Activated T-cell treated with anti-CD3 and anti-CD28 coated beads for 48 hours (primary cell): ENCODE results near the gene C5orf15.

Source experiments
- DNase-seq: peaks from one replicate; pipeline ENCODE4 v3.0.0-alpha.2; 2020; ENCODE audit warnings: low read depth

Gene C5orf15

DNA sequence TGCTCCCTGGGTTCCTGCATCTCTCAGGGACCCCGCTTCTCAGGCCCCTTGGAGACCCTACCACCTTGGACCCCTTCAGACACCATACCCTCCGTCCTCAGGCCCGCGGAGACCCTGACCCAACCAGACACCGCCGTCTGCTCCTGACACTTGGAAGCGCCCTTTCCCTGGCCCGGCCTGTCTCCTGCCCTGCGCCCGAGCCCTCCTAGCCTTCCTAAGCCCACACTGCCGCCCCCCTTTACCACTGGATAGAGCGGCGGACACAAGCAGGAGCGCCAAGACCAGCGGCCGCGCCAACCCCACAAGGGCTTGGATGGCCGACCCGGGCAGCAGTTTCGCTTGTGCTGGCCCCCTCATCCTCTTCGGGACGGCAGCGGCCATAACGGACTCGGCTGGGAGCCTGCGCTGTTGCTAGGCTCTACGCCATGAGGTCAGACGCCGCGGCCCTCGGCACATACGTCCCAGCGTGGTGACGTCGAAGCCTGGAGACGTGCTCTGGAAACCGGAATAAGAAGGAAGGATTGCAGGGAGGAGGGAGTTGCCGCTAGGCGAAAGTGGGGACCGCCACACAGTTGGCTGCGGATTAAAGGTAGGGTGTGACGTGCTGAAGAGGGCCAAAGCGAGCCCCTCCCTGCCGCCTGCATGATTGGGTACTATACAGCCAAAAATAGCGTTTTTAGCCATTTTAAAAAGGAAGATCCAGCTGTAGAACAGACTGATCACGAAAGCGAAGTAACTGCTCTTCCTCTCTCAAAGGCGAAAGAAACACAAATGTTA, at the start of gene C5orf15:
TSS of gene C5orf15 (minus strand) at position 422 of the 777 bp plus-strand sequence. CDS start at position 381, 41 bp downstream.
- DNase-seq, result peak; percentile 90

DNA sequence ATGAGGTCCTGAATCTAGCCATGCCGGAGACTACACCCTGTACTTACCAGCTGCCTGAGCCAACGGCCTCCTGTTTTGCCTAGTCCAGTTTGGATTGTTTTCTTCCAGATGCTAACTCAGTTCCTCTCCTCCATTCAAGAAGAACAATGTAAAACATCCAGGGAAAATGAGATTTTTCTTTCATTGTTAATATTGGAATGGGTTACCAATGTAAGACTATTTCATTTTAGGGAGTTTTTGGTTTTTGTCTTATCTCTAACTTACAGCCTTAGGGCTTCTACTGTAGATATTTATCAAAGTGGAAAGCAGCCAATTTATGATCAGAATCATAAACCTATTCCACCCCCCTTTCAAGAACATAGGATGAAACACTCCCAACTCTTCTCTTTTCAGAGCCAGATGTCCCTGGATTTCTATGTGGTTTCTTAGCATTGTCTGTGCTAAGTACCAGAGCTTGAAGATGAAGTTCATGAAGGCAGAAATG, 39.9 kb upstream of the C5orf15 start:
- no peak for DNase-seq

GRCh38 chr5:134007581-134008265, 39.3 kb upstream of the C5orf15 start:
- DNase-seq, result no peak

- no peak for DNase-seq
These were observed 37.7 kb upstream of the C5orf15 start for GRCh38 chr5:134006115-134006514.

DNA sequence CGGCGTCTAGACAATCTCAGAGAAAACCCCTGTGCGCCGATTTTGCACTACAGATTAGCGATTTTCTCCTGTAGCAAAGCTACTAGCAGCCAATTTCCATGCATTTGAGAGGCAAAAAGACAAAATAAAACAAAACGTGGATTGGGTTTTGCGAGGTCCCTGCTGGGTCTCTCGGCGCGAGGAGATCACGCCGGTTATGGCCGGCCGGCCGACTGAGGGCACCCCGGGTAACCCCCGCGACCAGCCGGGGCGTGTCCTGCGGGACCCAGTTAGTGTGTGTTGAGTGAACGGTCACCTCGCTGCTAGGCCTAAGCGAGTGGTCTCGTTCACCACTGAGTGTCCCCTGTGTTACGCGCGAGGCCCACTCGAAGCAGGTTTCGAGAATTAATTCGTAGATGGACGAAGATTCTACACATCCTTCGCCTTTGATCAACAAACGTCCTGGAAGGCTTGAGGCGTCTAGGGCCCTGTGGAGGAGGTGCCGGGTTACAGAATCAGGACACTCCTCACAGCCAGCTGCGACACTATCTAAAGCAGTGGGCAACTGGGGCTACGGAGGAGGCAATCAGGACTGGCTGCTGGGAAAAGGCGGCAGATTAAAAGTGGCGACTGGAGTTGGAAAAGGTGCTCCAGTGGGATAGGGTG, 37.1 kb upstream of the C5orf15 start:
- no peak for DNase-seq

GRCh38 chr5:134004626-134005416, 36.4 kb upstream of the C5orf15 start, which contains the start of gene VDAC1:
TSS of gene VDAC1 (minus strand) at chr5:134004975. CDS start at chr5:133993012, 11,963 bp downstream.
- DNase-seq, result peak; percentile 81

GRCh38 chr5:134003817-134004625, 35.6 kb upstream of the C5orf15 start:
- peak; percentile 55 for DNase-seq

DNA sequence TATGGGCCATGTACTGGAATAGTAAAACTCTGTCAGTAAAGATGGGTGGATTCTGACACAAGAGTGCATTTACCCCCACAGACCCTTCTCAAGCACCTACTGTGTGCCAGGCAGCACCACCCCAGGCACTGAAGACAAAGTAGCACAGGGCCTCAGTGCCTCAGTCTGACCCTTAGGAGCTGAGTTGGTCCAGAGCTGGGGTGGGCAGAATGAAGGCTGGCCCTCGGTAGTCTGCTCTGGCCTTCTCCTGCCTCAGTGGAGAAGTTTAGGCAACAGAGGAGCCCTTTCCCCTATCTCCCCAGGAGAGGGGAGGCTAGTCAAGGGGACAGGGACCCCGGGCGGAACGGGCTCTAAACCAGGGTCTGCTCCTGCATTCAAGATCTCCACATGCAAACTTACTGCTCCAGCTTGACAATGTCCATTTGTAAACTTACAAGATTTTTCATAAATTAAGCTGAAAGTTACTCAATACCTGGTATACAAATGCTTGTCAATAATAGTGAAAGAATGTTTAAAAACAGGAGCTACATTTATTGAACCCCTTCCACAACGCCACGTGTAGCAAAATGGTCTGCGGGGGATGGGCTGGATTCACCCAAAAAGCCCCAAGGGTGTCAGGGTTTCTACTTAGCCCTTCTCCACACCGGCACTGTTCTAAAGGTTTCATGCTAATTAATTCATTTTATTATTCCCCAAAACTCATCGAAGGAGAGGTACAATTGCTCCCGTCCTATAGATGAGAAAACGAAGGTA, 34.8 kb upstream of the C5orf15 start:
- peak; percentile 22 for DNase-seq

DNA sequence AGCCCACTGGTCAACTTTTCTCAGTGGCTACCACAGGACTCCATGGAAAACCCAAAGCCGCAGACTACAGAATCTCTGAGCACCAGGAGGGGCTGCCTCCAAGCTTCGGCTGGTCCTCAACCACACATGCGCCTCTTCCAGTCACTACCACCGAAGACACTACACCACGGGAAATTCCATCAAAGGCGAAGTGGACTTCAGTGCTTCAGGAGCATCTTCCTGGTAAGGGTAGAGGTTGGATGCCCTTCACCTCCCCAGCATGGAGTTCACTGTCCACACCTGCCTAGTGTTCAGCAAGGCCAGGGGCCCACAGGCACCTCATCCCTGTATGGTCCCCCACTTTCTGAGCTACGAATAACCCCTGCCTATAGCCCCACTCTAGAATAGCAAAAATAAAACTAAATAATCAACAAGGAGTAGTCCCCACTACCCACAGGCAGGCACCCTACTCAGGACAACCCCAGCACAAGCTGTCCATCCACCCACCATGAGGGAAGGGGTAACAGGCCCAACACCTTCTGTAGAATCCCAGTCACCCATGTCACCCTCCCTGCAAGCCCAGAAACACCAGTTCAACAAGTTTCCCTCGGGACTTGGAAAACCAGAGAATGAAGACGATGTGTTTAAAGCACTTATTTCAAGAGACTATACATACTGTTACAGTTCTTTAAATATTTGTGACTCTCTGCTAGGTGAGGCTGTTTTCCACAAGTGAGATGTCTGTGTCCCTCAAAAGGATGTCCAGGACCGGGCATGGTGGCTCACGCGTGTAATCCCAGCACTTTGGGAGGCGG, 33.7 kb upstream of the C5orf15 start:
- no peak for DNase-seq

GRCh38 chr5:134000696-134001453, 32.5 kb upstream of the C5orf15 start:
- DNase-seq, result no peak

DNA sequence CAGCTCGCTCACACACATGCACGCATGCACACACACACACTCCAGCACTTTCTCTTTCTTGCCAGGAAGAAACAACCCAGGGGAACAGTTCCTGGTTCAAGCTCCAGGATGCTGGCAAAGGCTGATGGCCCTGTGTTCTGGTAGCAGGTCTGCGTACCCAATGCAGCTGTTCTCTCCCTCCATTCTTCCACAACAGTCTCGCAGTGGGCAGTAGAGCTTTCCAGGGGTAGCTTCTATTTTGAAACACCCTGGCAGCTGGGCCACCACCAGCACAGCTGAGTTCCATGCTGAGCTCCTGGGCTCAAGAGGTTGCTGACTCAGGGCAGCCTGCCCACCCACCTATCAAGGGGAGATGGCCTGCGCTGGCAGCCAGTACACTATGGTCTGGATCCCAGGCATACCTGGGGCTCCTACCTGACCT, 31.7 kb upstream of the C5orf15 start:
- DNase-seq, result no peak

- DNase-seq, result no peak
These were observed 30.4 kb upstream of the C5orf15 start for GRCh38 chr5:133998807-133999206.

DNA sequence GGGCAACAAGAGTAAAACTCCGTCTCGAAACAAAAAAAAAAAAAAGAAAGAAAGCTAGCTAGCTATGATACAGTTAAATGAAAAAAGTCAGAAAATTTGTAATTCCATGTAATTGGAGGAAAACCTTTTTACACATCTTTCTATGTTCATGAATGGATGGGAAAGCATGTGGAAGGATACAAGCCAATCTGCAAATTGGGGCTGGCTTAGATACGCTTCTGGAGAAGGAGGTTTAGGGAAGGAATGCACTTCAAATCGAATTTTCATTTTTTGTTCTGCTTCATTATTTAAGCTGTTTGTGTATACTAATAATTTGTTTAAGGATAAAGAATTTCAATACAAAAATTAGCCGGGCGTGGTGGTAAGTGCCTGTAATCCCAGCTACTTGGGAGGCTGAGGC, 29.6 kb upstream of the C5orf15 start:
- DNase-seq, result no peak

DNA sequence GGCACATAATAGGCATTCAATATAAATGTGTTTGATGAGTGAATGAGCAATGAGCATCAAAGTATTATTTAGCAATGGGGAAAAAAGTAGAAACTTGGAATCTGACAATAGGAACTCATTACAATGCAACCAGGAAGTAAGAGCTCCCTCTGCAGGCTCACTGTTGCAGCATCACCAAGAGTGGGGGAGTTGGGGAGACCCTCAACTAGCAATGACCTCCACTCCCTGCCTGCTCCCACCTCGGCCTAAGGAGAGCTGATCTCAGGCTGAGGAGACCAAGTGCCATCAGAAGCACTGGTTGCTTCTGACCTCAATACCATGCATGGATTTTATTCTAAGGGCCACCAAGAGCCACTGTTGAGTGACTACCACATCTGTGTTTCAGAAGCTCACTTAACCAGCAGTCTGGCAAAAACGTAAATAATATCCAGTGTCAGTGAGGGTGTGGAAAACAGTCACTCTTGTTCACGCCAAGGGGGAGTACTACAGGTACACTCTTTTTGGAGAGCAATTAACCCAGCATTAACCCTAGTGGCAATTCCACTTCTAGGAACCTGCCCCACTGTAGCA, 28.3 kb upstream of the C5orf15 start:
- no peak for DNase-seq

DNA sequence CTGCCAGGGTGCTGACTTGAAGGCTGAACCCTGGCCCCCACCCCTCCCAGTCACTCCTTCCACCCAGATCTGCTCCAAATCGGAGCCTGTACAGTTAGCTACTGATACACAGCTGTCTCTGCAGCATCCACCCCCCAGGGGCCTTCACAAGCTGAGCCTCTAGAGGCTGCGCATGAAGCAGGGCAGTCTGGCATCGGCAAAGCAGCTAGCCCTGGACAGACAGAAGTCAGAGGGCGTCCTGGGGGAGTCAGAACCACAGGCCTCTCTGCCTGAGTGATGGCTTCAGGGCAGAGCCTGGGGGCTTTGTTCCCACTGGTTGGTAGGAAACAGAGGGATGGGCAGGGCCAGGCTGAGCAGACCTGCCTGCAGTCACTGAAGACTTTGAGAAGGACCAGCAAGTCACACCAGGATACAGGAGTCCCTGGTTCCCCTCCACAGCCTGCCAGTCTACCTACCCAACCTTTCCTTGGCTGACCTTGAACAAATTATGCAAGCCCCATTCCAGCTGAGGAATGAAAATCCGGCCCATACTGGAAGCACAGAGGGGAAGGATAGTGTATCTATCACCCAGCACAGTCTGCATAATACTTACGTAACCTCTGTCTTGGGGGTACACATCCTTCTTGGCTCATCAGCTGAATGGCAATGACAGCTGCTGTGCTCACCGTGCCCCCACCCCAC, 27.6 kb upstream of the C5orf15 start:
- no peak for DNase-seq

DNA sequence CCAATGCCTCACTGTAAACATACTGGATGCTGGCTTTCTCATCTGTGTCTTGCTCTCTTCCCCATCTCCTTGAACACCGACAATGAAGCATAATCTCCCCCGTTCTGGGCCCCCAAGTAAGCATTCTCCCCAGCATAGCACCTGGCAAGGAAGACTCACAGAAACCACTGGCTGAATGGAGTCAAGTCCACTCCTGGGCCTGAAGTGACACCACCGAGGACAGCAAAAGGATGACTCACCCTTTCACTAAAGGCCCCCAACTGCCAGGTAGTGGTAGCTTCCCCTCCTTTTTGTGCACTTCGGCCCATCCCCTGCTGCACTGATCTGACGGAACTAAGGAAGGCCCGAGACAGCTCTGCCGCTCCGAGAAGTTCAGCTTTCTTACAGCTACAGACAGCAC, 26.9 kb upstream of the C5orf15 start:
- no peak for DNase-seq

- DNase-seq, result no peak
These were observed 26.5 kb upstream of the C5orf15 start for GRCh38 chr5:133994990-133995333.
